Gastrocnemius medialis (tissue), 4 donors: ENCODE results near the gene TBL1X. TPM values are rescaled to one million over a fixed set of nuclear protein-coding genes. Genes with fewer than 3 reads are reported as not detected.

Experiments used
- ATAC-seq, 2 donors: fragments of 150-250 bp; one replicate each; pipeline ENCODE4 v1.9.1; 2016
- DNase-seq, 2 donors: peaks; one replicate each; pipeline ENCODE4 v3.0.0-alpha.2; 2019
- H3K27ac ChIP-seq, 4 donors: fragments of 200-600 bp; sonication (generic); 1 replicate in 1 of 4; 2 replicates in 3 of 4; pipeline ENCODE4 v1.5.1; 2016 to 2018; ENCODE audit warnings: mild to moderate bottlenecking in 2 of 4, moderate library complexity in 1 of 4
- H3K27me3 ChIP-seq, 3 donors: fragments of 200-600 bp; sonication (generic) in 2 of 3; 1 replicate in 1 of 3; 2 replicates in 2 of 3; pipeline versions ENCODE4 v1.5.1 to v1.6.0; 2016 to 2019; ENCODE audit warnings: mild to moderate bottlenecking in 1 of 3, moderate library complexity in 1 of 3
- H3K36me3 ChIP-seq, 2 donors: fragments of 200-600 bp; sonication (generic) in 1 of 2; one replicate each; pipeline ENCODE4 v1.5.1; 2017 to 2018
- H3K4me1 ChIP-seq, 2 donors: fragments of 200-600 bp; sonication (generic) in 1 of 2; one replicate each; pipeline ENCODE4 v1.5.1; 2016 to 2017; ENCODE audit warnings: mild to moderate bottlenecking in 2 of 2
- H3K4me3 ChIP-seq, 4 donors: fragments of 200-600 bp; sonication (generic) in 3 of 4; 1 replicate in 1 of 4; 2 replicates in 3 of 4; pipeline ENCODE4 v1.5.1; 2016 to 2019; ENCODE audit warnings: mild to moderate bottlenecking in 2 of 4
- H3K9me3 ChIP-seq, 3 donors: fragments of 200-600 bp; sonication (generic) in 2 of 3; 1 replicate in 1 of 3; 2 replicates in 2 of 3; pipeline ENCODE4 v1.5.1; 2016 to 2019
- CTCF ChIP-seq, 5 experiments: fragments of 450-650 bp in 3 of 5; fragments of 200-600 bp in 2 of 5; sonication (generic) in 2 of 5; IDR thresholded peaks in 4 of 5; conservative IDR thresholded peaks in 1 of 5; 1 replicate in 4 of 5; 2 replicates in 1 of 5; pipeline ENCODE4 v1.5.1; 2016 to 2019; ENCODE audit warnings: antibody characterized with exemption in 5 of 5, mild to moderate bottlenecking in 3 of 5, moderate library complexity in 3 of 5
- POLR2A ChIP-seq, 2 donors: fragments of 450-650 bp; IDR thresholded peaks; one replicate each; pipeline ENCODE4 v1.6.1; 2017; ENCODE audit warnings: antibody characterized with exemption in 2 of 2, mild to moderate bottlenecking in 2 of 2, moderate library complexity in 2 of 2
- in situ Hi-C, 4 donors: fragments of 200-750 bp; cut with MboI; loops; one replicate each; pipeline versions ENCODE4 v1.15.0 to v1.8.0; 2017; ENCODE audit warnings: low sequenced_read_pairs in 4 of 4
- intact Hi-C: fragments of 100-400 bp; cut with DNase I; formaldehyde crosslinking; loops from one replicate; pipeline ENCODE4 v1.15.1; 2023; ENCODE audit warnings: low total_unique reads
- total RNA-seq, 4 donors: library from RNA; depleted of rRNA; stranded (reverse); fragments of >200 nt; gene quantifications; one replicate each; pipeline versions ENCODE4 v1.1.0 to v1.2.3, GENCODE V29; 2016

Gene TBL1X
- total RNA-seq, 4 donors from 2014 or later = 6.7 to 16.8 (median 8.0) TPM

- Histone ChIP-seq H3K27me3 (no peaks in the 10 kb centered on the region), H3K4me1 (no peaks in the 10 kb centered on the region), H3K27ac (no peak overlapping the region), H3K4me3 (no peak overlapping the region), H3K36me3 (no peaks in the 10 kb centered on the region), H3K9me3 (no peaks in the 10 kb centered on the region)
- TF ChIP-seq POLR2A (IDR thresholded peaks at IDR 0.05) = no peak
- no peak for TF ChIP-seq CTCF (IDR thresholded peaks at IDR 0.05 in 4 of 5, conservative IDR thresholded peaks at IDR 0.05 in 1 of 5)
- ATAC-seq (no peak), DNase-seq (no peak)
- in situ Hi-C loops = no loop called here
- intact Hi-C loops = loop anchor here (10.0 kb wide), 1 partner anchor 214 kb away; the partner anchor contains the start of gene TBL1X
Observed at GRCh38 chrX:9678215-9678965, 213.5 kb downstream of the TBL1X start.

- DNase-seq (no peak), ATAC-seq (no peak)
- Histone ChIP-seq H3K4me3 (no peak overlapping the region), H3K27me3 (no peaks in the 10 kb centered on the region), H3K4me1 (no peaks in the 10 kb centered on the region), H3K9me3 (no peaks in the 10 kb centered on the region), H3K27ac (no peak overlapping the region), H3K36me3 (no peaks in the 10 kb centered on the region)
- in situ Hi-C loops = no loop called here
- TF ChIP-seq CTCF (IDR thresholded peaks at IDR 0.05 in 4 of 5, conservative IDR thresholded peaks at IDR 0.05 in 1 of 5) = no peak
- no peak for TF ChIP-seq POLR2A (IDR thresholded peaks at IDR 0.05)
- intact Hi-C loops = no loop called here
Observed at GRCh38 chrX:9681011-9681410, 216.2 kb downstream of the TBL1X start.

- ATAC-seq = no peak
- no peak overlapping the region for H3K4me3 ChIP-seq
- no peaks in the 10 kb centered on the region for H3K4me1 ChIP-seq
- no peak overlapping the region for H3K27ac ChIP-seq
- no peaks in the 10 kb centered on the region for H3K27me3 ChIP-seq
- H3K9me3 ChIP-seq = no peaks in the 10 kb centered on the region
- DNase-seq = no peak
- TF ChIP-seq POLR2A (IDR thresholded peaks at IDR 0.05) (no peak), CTCF (IDR thresholded peaks at IDR 0.05 in 4 of 5, conservative IDR thresholded peaks at IDR 0.05 in 1 of 5) (no peak)
- in situ Hi-C loops = no loop called here
- H3K36me3 ChIP-seq = no peaks in the 10 kb centered on the region
- intact Hi-C loops = no loop called here
Observed at GRCh38 chrX:9681422-9681821, 216.6 kb downstream of the TBL1X start.

- no peaks in the 10 kb centered on the region for H3K9me3 ChIP-seq
- intact Hi-C loops (no loop called here), in situ Hi-C loops (no loop called here)
- no peak for DNase-seq
- no peaks in the 10 kb centered on the region for H3K36me3 ChIP-seq
- TF ChIP-seq POLR2A (IDR thresholded peaks at IDR 0.05) (no peak), CTCF (IDR thresholded peaks at IDR 0.05 in 4 of 5, conservative IDR thresholded peaks at IDR 0.05 in 1 of 5) (no peak)
- no peaks in the 10 kb centered on the region for H3K27me3 ChIP-seq
- no peak for ATAC-seq
- no peak overlapping the region for H3K27ac ChIP-seq
- no peaks in the 10 kb centered on the region for H3K4me1 ChIP-seq
- H3K4me3 ChIP-seq = no peak overlapping the region
Observed at GRCh38 chrX:9682456-9682855, 217.6 kb downstream of the TBL1X start.

GRCh38 chrX:9682861-9683260, 218.0 kb downstream of the TBL1X start:
- ATAC-seq = no peak
- intact Hi-C loops (no loop called here), in situ Hi-C loops (no loop called here)
- Histone ChIP-seq H3K4me1 (no peaks in the 10 kb centered on the region), H3K9me3 (no peaks in the 10 kb centered on the region), H3K27ac (no peak overlapping the region), H3K36me3 (no peaks in the 10 kb centered on the region), H3K4me3 (no peak overlapping the region), H3K27me3 (no peaks in the 10 kb centered on the region)
- TF ChIP-seq POLR2A (IDR thresholded peaks at IDR 0.05) = no peak
- no peak for TF ChIP-seq CTCF (IDR thresholded peaks at IDR 0.05 in 4 of 5, conservative IDR thresholded peaks at IDR 0.05 in 1 of 5)
- DNase-seq = no peak
